ENCODE data around the gene OXCT1.
A peak's percentile ranks its signal among the peaks of the same experiment; 100 is the strongest.
"Not testable (repeated sequence)": the region's sequence is repeated elsewhere in the genome, so short reads cannot be mapped to it uniquely, and the experiment has no call there.

OXCT1 gene

DNA sequence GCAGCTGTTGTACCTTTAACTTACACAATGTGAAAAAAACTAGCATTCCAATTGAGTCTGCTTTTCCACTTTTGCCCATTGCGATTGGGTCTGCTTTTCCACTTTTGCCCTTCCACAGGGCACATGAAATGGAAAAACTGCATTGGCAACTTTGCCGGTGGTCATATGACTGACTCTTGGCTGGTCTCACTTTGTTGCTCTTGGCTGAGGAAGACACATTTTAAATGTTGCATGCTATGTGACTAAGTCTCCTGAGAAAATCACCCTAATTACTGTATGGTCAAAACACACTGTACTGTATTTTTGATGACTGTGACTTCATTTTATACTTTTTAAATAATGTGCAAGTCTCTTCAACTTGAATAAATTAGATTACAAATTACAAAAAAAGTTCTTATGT lies 1.6 kb upstream of the OXCT1 start:
- DNase-seq = no peak

DNA sequence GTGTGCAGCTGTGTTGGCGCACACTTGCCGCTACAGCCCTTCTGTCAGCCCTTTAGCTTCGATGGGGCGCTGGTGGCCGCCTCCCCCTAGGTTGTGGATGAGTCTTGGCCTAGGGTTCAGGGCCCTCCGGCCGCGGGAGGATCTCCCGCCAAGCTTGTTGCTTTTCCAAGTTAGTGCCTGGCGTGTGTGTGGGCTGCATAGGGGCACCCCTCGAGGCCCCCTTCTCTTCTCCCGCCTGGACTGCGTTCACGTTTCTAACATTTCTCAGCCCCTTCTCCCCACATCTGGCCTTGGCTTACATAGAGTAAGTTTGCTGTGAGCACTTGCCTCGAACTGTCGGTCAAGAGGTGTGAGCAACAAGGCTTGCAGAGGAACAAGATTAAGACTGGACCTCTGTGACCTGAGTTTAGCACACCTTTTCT lies 413 bp upstream of the OXCT1 start:
- no peak for DNase-seq

DNA sequence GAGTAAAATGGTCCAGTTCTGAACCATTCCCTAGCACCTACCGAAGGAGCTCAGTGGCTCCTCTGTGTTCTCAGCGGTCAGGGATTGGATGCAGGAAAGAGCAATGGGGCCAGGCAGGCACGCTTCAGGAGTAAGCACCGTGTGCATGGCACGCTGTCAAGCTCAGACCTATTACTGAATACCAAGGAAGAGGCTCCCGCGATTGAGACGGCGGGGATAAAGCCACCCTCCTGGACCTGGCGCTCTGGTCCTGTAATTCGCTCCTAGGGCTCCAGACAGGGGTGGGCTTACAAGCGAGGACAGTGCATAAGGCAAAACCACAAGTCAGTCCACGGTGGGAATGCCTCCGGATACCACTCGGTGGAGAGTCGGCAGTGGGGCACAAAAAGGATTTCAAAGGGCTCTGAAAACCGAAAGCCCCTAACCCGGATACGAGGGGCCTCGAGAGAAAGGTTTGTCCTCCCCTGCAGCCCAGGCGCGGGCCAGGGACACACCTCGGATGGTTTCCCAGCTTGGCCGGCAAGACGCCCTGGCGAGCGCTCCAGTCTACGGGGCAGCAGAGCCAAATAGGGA lies 988 bp downstream of the OXCT1 start:
- no peak for DNase-seq

GRCh38 chr5:41863871-41864486 lies 6.2 kb downstream of the OXCT1 start:
- no peak for DNase-seq

- DNase-seq = no peak
Observed at GRCh38 chr5:41858890-41859289, 11.3 kb downstream of the OXCT1 start.

GRCh38 chr5:41857989-41858388 lies 12.2 kb downstream of the OXCT1 start:
- DNase-seq = no peak

DNA sequence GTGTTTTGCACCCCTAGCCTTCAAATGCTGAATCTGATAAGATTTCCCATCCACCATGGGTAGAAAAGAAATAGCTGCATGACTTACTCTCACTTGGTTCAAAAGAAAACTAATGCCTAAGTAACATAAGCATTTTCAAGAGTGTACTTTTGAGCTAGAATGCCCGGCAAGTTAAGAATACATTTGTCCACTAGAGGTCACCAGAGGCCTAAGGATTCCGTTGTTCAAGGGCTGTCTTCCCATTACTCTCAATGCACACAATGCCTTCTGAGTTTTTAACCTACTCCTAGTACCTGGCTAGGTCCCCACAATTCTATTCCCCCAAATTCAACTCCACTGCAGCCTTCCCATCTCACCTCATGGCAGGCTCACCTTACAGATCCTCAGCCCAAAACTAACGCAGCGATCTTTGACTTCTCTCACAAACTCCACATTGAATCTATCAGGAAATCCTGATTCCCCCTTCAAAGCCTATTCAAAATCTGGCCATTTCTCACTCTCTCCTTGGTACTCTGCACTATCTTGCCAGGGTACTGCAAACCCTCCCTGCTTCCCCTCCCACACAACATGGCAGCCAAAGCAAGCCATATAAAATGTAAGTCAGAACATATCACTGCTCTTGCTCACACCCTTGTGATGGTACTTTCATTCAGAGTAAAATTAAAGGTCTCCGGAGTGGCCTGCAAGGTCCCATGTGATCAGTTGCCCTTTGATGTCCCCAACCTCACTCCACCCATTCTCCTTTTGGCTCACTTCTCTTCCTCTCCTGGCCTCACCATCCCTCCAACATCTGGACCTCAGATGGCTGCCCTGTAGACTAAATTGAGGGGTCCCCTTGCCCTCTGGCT lies 13.4 kb downstream of the OXCT1 start:
- peak; percentile 43 for DNase-seq

GRCh38 chr5:41852293-41852692 lies 17.9 kb downstream of the OXCT1 start:
- DNase-seq = no peak

GRCh38 chr5:41851116-41851515 lies 19.1 kb downstream of the OXCT1 start:
- no peak for DNase-seq

DNA sequence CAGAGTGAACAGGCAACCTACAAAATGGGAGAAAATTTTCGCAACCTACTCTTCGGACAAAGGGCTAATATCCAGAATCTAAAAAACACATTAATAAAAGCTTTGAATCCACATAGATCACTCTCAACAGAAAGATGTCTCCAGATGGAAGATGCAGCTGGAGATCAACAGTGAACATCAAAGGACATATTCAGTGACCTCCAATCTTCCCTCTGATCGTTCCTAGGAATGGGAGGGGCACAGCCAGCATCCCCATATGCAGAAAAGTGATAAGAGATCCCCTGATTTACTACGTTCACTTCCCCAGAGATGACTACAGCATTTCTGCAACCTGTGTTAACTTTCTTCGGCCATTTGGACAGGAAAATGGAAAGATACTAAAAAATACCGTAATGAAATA lies 21.2 kb downstream of the OXCT1 start:
- DNase-seq = no peak

GRCh38 chr5:41845751-41846150 lies 24.5 kb downstream of the OXCT1 start:
- DNase-seq = not testable (repeated sequence)

DNA sequence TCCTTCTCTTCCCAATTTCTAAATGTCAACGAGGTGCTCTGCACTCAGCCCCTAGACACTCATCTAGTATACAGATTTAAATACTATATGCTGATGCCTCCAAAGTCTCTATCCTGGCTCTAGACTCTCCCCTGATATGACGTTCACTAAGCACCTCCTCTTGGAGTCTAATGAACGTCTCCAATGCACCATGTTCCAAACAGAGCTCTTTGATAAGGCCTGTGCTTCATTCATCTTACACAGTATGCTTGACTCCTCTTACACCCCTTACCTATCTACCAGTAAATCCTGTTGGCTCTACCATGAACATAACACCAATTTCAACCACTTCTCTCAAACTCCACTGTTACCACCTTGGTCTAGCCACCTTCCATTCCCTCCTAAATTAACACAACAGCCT lies 25.7 kb downstream of the OXCT1 start:
- DNase-seq = no peak

DNA sequence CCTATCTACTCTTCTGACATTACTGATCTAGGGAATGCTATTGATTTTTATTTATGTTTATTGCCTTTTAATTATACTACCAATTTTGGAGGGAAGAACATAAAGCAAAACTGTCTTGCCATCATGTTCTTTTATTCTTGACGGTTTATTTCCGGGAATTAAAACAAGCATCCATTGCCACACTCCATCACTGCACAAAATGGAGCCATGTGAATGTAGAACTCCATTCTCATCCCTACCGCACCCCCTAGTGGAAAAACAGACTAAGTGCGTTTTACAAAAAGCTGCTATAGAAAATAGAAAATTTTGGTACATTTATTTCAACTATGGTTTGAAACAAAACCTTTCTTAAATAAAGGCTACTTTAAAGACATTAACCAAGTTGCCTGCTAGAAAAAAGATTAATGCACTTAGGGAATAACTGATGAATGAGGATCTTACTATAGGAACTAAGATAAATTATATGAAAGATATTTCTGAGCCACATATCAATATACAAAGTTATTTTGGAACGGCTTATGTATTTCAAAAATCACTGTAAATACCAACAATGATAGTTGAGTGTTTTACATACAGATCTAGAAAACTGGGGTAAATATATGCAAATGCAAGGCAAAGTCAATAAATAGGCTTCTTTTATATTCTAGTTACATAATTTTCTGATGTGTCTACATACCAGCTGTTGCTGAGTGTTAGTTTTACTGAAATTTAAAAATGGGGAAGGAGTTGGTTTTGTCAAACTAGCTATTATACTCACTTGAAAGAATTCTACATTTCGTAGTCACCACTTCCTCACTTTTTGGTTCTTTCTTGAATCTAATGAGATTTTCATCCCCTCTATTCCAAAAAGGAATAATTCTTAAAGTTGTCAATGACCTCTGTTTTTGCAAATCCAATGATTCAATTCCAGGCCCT lies 26.5 kb downstream of the OXCT1 start:
- DNase-seq = no peak

GRCh38 chr5:41842777-41843176 lies 27.4 kb downstream of the OXCT1 start:
- DNase-seq = no peak

DNA sequence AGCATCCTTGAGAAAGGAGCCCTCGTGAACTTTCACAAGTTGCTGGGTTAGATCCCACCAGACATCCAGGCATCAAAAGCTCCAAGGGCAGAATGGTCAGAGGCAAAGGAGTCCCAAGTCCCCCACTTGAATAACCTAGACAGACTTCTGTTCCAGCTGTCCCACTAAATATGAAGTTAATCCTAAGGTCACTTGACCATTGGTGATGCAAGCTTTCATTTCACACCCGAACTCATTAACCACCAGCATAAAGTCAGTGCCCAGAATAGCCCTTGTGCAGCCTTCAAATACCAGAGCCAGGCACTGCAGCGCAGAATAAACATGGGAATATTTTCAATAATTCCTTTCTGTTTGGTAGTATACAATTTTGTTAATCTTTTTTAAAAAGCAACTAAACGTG lies 28.9 kb downstream of the OXCT1 start:
- DNase-seq = no peak

GRCh38 chr5:41840251-41840650 lies 30.0 kb downstream of the OXCT1 start:
- DNase-seq = no peak

DNA sequence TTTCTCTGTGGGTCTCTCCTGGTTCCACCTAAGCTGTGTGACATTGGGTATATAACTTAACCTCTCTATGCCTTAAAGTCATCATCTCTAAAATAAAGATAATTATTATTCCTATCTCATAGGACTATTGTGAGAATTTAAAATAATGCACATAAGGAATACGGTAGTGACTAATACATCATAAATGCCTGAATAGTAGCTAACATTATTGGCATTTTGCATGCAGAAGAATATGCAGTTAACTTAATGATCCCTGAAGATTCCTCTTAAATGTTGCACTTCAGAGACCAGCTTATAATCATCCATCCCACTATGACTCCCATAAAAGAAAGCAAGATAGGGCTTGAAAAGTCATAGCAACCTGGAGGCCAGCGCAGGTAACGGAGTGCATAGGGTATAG lies 32.4 kb downstream of the OXCT1 start:
- no peak for DNase-seq

DNA sequence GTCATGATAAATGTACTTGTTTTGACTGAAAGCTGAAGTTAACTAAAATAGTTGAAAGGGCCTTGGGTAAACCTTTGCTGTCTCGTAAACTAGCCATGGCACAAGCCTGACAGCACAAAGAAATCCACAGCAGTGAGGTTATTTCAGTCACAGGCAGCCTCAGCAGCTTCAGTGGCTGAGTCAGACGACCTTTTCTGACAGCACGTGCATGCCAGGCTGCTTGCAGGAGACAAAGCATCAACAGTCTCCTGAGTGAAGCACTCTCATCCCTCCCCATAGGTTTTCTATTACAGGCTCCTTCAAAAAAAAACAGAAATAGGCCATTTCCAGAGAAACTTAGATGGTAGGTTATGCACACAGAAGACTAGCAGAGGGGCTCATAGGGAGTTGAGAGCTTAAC lies 34.6 kb downstream of the OXCT1 start:
- DNase-seq = no peak

DNA sequence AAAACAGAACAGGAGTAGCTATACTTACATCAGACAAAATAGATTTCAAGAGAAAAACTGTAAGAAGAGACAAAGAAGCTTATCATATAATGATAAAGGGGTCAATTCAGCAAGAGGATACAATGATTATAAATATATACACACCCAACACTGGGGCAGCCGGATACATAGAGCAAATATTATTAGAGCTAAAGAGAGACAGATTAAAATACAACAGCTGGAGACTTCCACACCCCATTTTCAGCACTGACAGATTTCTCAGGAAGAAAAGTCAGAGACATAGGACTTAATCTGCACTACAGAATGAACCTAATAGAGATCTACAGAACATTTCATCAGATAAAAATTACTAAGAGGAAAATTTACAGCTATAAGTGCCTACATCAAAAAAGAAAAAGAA lies 35.7 kb downstream of the OXCT1 start:
- DNase-seq = no peak

DNA sequence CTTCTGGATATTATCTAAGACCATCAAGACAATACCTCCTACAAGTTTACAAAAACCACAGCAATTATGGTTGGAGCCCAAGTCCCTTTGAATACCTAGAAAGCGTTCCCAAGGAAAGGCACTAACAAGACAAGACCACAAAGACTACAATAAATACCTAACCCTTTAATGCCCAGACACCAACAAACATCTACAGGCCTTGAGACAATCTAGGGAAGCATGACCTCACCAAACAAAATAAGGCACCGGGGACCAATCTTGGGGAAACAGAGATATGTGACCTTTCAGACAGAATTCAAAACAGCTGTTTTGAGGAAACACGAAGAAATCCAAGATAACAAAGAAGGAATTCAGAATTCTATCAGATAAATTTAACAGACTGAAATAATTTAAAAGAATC lies 37.8 kb downstream of the OXCT1 start:
- no peak for DNase-seq

GRCh38 chr5:41831155-41831554 lies 39.1 kb downstream of the OXCT1 start:
- no peak for DNase-seq

- no peak for DNase-seq
Observed at GRCh38 chr5:41827792-41828191, 42.4 kb downstream of the OXCT1 start.

- DNase-seq = no peak
Observed at GRCh38 chr5:41822036-41822435, 48.2 kb downstream of the OXCT1 start.

All from CD4-positive, alpha-beta T cell treated with Interleukin-15 for 1 hour (primary cell).